ENCODE results near the gene AGBL1.
A peak's percentile ranks its signal among the peaks of the same experiment; 100 is the strongest.

AGBL1 gene

DNA sequence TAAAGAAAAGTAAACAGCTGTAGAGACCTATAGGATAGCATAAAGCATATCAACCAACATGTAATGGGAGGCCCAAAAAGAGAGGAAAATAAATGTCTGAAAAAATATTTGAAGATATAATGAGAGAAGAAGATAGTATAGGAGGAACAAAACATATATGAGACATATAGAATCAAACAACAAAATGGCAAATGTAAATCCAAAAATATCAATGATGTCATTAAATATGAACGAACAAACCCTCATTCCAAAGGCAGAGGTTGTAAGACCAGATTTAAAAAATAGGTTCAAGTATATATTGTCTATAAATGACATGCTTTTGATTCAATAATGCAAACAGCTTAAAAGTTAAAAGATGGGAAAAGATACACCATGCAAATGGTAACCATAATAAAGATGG lies 470.4 kb downstream of the AGBL1 start:
- POLR2A ChIA-PET, result no interaction called here
- peaks cover under 1% of the 10 kb centered on the region for H3K4me1 ChIP-seq (ENCODE audit: control insufficient read depth, insufficient read depth, low read length)
- no peak overlapping the region for H3K27ac ChIP-seq (ENCODE audit: extremely low read depth, low read depth, low read length)
- no peaks in the 10 kb centered on the region; the same call in none of the 2 replicates for H3K9me3 ChIP-seq (ENCODE audit: control insufficient read depth, insufficient read depth, low read depth, low read length)
- no peaks in the 10 kb centered on the region for H3K36me3 ChIP-seq (ENCODE audit: control insufficient read depth in 2 of 2, insufficient read depth in 1 of 2, low read length in 2 of 2)
- CTCF ChIA-PET, result interaction anchor here (0.6 kb wide), 1 partner anchor 206 kb away, joined by 3 read pairs; no protein-coding TSS in a partner anchor
- TF ChIP-seq, protein P1, sequence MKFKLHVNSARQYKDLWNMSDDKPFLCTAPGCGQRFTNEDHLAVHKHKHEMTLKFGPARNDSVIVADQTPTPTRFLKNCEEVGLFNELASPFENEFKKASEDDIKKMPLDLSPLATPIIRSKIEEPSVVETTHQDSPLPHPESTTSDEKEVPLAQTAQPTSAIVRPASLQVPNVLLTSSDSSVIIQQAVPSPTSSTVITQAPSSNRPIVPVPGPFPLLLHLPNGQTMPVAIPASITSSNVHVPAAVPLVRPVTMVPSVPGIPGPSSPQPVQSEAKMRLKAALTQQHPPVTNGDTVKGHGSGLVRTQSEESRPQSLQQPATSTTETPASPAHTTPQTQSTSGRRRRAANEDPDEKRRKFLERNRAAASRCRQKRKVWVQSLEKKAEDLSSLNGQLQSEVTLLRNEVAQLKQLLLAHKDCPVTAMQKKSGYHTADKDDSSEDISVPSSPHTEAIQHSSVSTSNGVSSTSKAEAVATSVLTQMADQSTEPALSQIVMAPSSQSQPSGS (tag by site-specific recombination; IDR thresholded peaks at IDR 0.05; ENCODE audit: low read depth), result peak; percentile 70; the same call in 1 of the 2 replicates
- TF ChIP-seq ZNF433 (tag by site-specific recombination; IDR thresholded peaks at IDR 0.05; ENCODE audit: low read depth) (no peak), ZNF747 (tag by site-specific recombination; IDR thresholded peaks at IDR 0.05) (no peak), ZNF707 (tag by site-specific recombination; IDR thresholded peaks at IDR 0.05) (no peak)
- no peak overlapping the region for H3K4me3 ChIP-seq (ENCODE audit: low read depth, low read length)

DNA sequence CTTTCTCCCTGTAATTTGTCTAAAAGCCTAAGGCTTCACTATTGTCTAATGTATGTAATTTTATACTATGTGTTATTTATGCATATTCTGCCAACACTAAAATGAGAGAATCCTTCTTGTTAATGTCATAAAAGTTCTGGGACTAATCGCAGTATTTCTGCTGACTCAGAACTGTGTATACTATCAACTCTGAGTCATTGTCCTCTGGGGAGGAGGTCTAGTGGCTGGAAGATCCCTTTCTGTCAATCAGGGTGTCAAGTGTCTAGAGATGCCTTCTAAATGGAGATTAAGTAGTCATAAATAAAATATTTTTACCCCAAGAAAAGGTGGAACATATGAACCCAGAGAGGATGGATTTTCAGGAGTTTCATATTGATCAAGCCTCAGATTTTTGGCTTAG lies 473.4 kb downstream of the AGBL1 start:
- Histone ChIP-seq H3K9me3 (ENCODE audit: control insufficient read depth, insufficient read depth, low read depth, low read length) (no peaks in the 10 kb centered on the region; the same call in none of the 2 replicates), H3K4me3 (ENCODE audit: low read depth, low read length) (no peak overlapping the region), H3K4me1 (ENCODE audit: control insufficient read depth, insufficient read depth, low read length) (peaks cover 17% of the 10 kb centered on the region), H3K27ac (ENCODE audit: extremely low read depth, low read depth, low read length) (no peak overlapping the region), H3K36me3 (ENCODE audit: control insufficient read depth in 2 of 2, insufficient read depth in 1 of 2, low read length in 2 of 2) (no peaks in the 10 kb centered on the region)
- CTCF ChIA-PET, result interaction anchor here (0.6 kb wide), 1 partner anchor 688 kb away, joined by 3 read pairs; no protein-coding TSS in a partner anchor
- POLR2A ChIA-PET, result no interaction called here
- TF ChIP-seq ZNF266 (tag by site-specific recombination; IDR thresholded peaks at IDR 0.05; ENCODE audit: low read depth) (no peak), HOXA7 (CRISPR knock-in tag; IDR thresholded peaks at IDR 0.05; ENCODE audit: borderline replicate concordance) (no peak), ZNF660 (tag by site-specific recombination; IDR thresholded peaks at IDR 0.05) (no peak), ZBTB20 (tag by site-specific recombination; IDR thresholded peaks at IDR 0.05) (no peak), ZNF843 (tag by site-specific recombination; IDR thresholded peaks at IDR 0.05) (no peak), TRIM28 (IDR thresholded peaks at IDR 0.05; ENCODE audit: borderline replicate concordance, low read length) (peak; percentile 62; the same call in 1 of the 2 replicates), ZNF391 (tag by site-specific recombination; IDR thresholded peaks at IDR 0.05; ENCODE audit: borderline replicate concordance, low read depth) (no peak)

DNA sequence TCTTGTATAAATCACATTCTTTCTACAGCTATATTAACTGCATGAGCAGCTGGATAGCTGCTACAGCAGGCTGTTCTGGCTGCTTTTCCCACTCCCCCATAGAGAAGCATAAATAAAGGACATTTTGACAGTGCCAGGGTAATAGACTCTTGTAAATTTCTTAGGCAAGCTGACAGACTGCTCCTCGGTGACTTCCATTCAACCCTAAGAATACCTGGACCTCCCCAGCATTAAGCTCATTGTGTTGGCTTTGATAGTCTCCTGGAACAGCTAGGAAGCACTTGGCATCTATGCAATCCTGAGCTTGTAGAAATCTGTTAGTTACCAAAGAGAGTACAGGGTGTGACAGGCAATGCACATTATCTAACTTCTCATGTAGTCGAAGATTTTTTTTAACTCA lies 475.4 kb downstream of the AGBL1 start:
- TF ChIP-seq ZNF514 (tag by site-specific recombination; IDR thresholded peaks at IDR 0.05) (no peak), MEIS1 (CRISPR knock-in tag; IDR thresholded peaks at IDR 0.05; ENCODE audit: borderline replicate concordance) (peak; percentile 42; the same call in 1 of the 2 replicates), ZNF747 (tag by site-specific recombination; IDR thresholded peaks at IDR 0.05) (no peak), ZNF521 (tag by site-specific recombination; IDR thresholded peaks at IDR 0.05) (no peak), ZNF324 (tag by site-specific recombination; IDR thresholded peaks at IDR 0.05) (no peak), TRIM28 (IDR thresholded peaks at IDR 0.05; ENCODE audit: borderline replicate concordance, low read length) (peak; percentile 24; the same call in 1 of the 2 replicates), ZNF341 (tag by site-specific recombination; IDR thresholded peaks at IDR 0.05; ENCODE audit: low read depth) (peak; percentile 39; the same call in 1 of the 2 replicates), ZNF292 (tag by site-specific recombination; IDR thresholded peaks at IDR 0.05; ENCODE audit: borderline replicate concordance, low read depth) (no peak)
- TF ChIP-seq, protein P2, sequence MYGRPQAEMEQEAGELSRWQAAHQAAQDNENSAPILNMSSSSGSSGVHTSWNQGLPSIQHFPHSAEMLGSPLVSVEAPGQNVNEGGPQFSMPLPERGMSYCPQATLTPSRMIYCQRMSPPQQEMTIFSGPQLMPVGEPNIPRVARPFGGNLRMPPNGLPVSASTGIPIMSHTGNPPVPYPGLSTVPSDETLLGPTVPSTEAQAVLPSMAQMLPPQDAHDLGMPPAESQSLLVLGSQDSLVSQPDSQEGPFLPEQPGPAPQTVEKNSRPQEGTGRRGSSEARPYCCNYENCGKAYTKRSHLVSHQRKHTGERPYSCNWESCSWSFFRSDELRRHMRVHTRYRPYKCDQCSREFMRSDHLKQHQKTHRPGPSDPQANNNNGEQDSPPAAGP (tag by site-specific recombination; IDR thresholded peaks at IDR 0.05), result no peak
- Histone ChIP-seq H3K4me3 (ENCODE audit: low read depth, low read length) (no peak overlapping the region), H3K9me3 (ENCODE audit: control insufficient read depth, insufficient read depth, low read depth, low read length) (no peaks in the 10 kb centered on the region; the same call in none of the 2 replicates), H3K4me1 (ENCODE audit: control insufficient read depth, insufficient read depth, low read length) (peaks cover 30% of the 10 kb centered on the region), H3K27ac (ENCODE audit: extremely low read depth, low read depth, low read length) (0 out of 2 replicates have a peak overlapping the region, but pooled peaks have one; percentile 13), H3K36me3 (ENCODE audit: control insufficient read depth in 2 of 2, insufficient read depth in 1 of 2, low read length in 2 of 2) (no peaks in the 10 kb centered on the region)
- ChIA-PET POLR2A (no interaction called here), CTCF (no interaction called here)
